Loucy (cell line): ENCODE measurements around the gene FYN.

Experiments
- H2AFZ ChIP-seq: fragments of 200-600 bp; sonication (generic); 2 replicates; pipeline ENCODE4 v1.6.0; 2016; ENCODE audit warnings: antibody characterized with exemption, mild to moderate bottlenecking, low read length, moderate library complexity
- H3F3A ChIP-seq: fragments of 200-600 bp; 2 replicates; pipeline ENCODE4 v1.6.0; 2016; ENCODE audit warnings: antibody characterized with exemption, low read depth, mild to moderate bottlenecking
- H3K27me3 ChIP-seq: fragments of 200-600 bp; sonication (generic); 2 replicates; pipeline ENCODE4 v1.6.1; 2014; ENCODE audit warnings: low read length, mild to moderate bottlenecking; ENCODE audit not compliant: insufficient read depth, poor library complexity, severe bottlenecking
- H3K36me3 ChIP-seq: fragments of 200-600 bp; sonication (generic); 2 replicates; pipeline ENCODE4 v1.6.1; 2016; ENCODE audit warnings: low read length; ENCODE audit not compliant: insufficient read depth
- H3K4me1 ChIP-seq: fragments of 200-600 bp; sonication (generic); 2 replicates; pipeline ENCODE4 v1.5.1; 2014; ENCODE audit warnings: low read length, mild to moderate bottlenecking; ENCODE audit not compliant: insufficient read depth, poor library complexity, severe bottlenecking
- H3K4me2 ChIP-seq: fragments of 200-600 bp; sonication (generic); 2 replicates; pipeline ENCODE4 v1.6.0; 2014; ENCODE audit warnings: antibody characterized with exemption, low read length, low read depth, mild to moderate bottlenecking; ENCODE audit not compliant: poor library complexity, severe bottlenecking
- H3K4me3 ChIP-seq: fragments of 200-600 bp; sonication (generic); 2 replicates; pipeline ENCODE4 v1.5.1; 2014; ENCODE audit warnings: low read length, mild to moderate bottlenecking, mixed read lengths; ENCODE audit not compliant: poor library complexity, severe bottlenecking
- H3K79me2 ChIP-seq: fragments of 200-600 bp; sonication (generic); 2 replicates; pipeline ENCODE4 v1.6.1; 2014; ENCODE audit warnings: low read length; ENCODE audit not compliant: insufficient read depth
- H3K9ac ChIP-seq: fragments of 200-600 bp; sonication (generic); 2 replicates; pipeline ENCODE4 v1.6.0; 2014; ENCODE audit warnings: mild to moderate bottlenecking, low read depth, low read length, moderate library complexity; ENCODE audit not compliant: poor library complexity, severe bottlenecking
- H3K9me2 ChIP-seq: fragments of 200-600 bp; sonication (generic); replicated peaks from 2 replicates; pipeline ENCODE4 v1.6.1; 2016; ENCODE audit warnings: low read depth, low read length, mixed read lengths
- H3K9me3 ChIP-seq: fragments of 200-600 bp; sonication (generic); 2 replicates; pipeline ENCODE4 v1.6.1; 2014; ENCODE audit warnings: mild to moderate bottlenecking, antibody characterized with exemption, low read length, low read depth; ENCODE audit not compliant: insufficient read depth
- H4K20me1 ChIP-seq: fragments of 200-600 bp; sonication (generic); 2 replicates; pipeline ENCODE4 v1.6.0; 2014; ENCODE audit warnings: antibody characterized with exemption, low read length, mild to moderate bottlenecking; ENCODE audit not compliant: insufficient read depth, poor library complexity, severe bottlenecking
- CTCF ChIP-seq: fragments of 200-600 bp; sonication (generic); conservative IDR thresholded peaks from 2 replicates; pipeline ENCODE4 v1.5.1; 2014; ENCODE audit warnings: mild to moderate bottlenecking, antibody characterized with exemption, low read length
- EZH2phosphoT487 ChIP-seq: fragments of 200-600 bp; IDR thresholded peaks from 2 replicates; pipeline ENCODE4 v1.6.1; 2018; ENCODE audit warnings: antibody characterized with exemption, mild to moderate bottlenecking, moderate library complexity, borderline replicate concordance

The FYN gene

GRCh38 chr6:111825439-111826086 is 47.7 kb downstream of the FYN start:
- TF ChIP-seq CTCF (no peak), EZH2phosphoT487 (no peak)
- no peaks in the 10 kb centered on the region for H3K27me3 ChIP-seq
- H3K4me3 ChIP-seq, result no peak overlapping the region
- no peaks in the 10 kb centered on the region for H3K9me2 ChIP-seq
- no peaks in the 10 kb centered on the region for H3F3A ChIP-seq
- no peak overlapping the region for H3K4me2 ChIP-seq
- H3K4me1 ChIP-seq, result peaks cover 30% of the 10 kb centered on the region
- no peak overlapping the region for H2AFZ ChIP-seq
- H3K36me3 ChIP-seq, result peaks cover 6% of the 10 kb centered on the region; the same call in 1 of the 2 replicates
- peaks cover 57% of the 10 kb centered on the region for H3K79me2 ChIP-seq
- no peak overlapping the region for H3K9ac ChIP-seq
- no peaks in the 10 kb centered on the region for H4K20me1 ChIP-seq
- no peaks in the 10 kb centered on the region for H3K9me3 ChIP-seq

- peaks cover 57% of the 10 kb centered on the region for H3K79me2 ChIP-seq
- no peaks in the 10 kb centered on the region for H4K20me1 ChIP-seq
- no peaks in the 10 kb centered on the region for H3K9me2 ChIP-seq
- H3K27me3 ChIP-seq, result no peaks in the 10 kb centered on the region
- peaks cover 30% of the 10 kb centered on the region for H3K4me1 ChIP-seq
- no peak overlapping the region for H3K4me3 ChIP-seq
- H3K9me3 ChIP-seq, result no peaks in the 10 kb centered on the region
- TF ChIP-seq EZH2phosphoT487, result no peak
- no peak for TF ChIP-seq CTCF
- H3K36me3 ChIP-seq, result peaks cover 6% of the 10 kb centered on the region; the same call in 1 of the 2 replicates
- no peak overlapping the region for H3K9ac ChIP-seq
- H3F3A ChIP-seq, result no peaks in the 10 kb centered on the region
- H2AFZ ChIP-seq, result no peak overlapping the region
- peak overlapping the region; percentile 14 for H3K4me2 ChIP-seq
These were observed 48.5 kb downstream of the FYN start for GRCh38 chr6:111824608-111825337.

- H3K9me2 ChIP-seq, result no peaks in the 10 kb centered on the region
- peak overlapping the region; percentile 39 for H3K4me2 ChIP-seq
- no peaks in the 10 kb centered on the region for H4K20me1 ChIP-seq
- TF ChIP-seq CTCF (no peak), EZH2phosphoT487 (no peak)
- H3K36me3 ChIP-seq, result peaks cover 6% of the 10 kb centered on the region; the same call in 1 of the 2 replicates
- H3F3A ChIP-seq, result no peaks in the 10 kb centered on the region
- H3K9me3 ChIP-seq, result no peaks in the 10 kb centered on the region
- no peaks in the 10 kb centered on the region for H3K27me3 ChIP-seq
- H3K9ac ChIP-seq, result peak overlapping the region; percentile 14
- H2AFZ ChIP-seq, result no peak overlapping the region
- peaks cover 35% of the 10 kb centered on the region for H3K4me1 ChIP-seq
- peaks cover 59% of the 10 kb centered on the region for H3K79me2 ChIP-seq
- H3K4me3 ChIP-seq, result no peak overlapping the region
These were observed 49.2 kb downstream of the FYN start for GRCh38 chr6:111823831-111824607.
